ENCODE data around the gene NCAM1.

The NCAM1 gene

DNA sequence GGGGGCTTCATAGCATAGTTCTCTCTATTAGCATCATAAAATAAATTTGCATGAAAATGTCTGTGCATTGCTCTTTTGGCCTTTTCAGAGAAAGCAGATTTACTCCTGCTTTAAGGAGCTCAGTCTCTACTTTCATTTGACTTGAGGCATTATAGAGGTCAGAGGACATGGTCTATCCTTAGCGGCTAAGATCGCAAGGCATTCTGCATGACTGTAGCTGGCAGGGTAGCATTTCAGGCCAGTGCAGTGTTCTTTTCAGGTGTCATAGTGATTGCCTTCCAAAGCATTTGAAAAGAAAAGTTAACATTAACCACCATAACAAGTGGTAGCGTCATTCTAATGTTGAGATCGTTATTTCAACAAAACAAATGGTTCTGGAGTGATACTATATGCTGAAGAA lies 126.5 kb downstream of the NCAM1 start:
- DNase-seq (ENCODE audit: low spot score): no peak

DNA sequence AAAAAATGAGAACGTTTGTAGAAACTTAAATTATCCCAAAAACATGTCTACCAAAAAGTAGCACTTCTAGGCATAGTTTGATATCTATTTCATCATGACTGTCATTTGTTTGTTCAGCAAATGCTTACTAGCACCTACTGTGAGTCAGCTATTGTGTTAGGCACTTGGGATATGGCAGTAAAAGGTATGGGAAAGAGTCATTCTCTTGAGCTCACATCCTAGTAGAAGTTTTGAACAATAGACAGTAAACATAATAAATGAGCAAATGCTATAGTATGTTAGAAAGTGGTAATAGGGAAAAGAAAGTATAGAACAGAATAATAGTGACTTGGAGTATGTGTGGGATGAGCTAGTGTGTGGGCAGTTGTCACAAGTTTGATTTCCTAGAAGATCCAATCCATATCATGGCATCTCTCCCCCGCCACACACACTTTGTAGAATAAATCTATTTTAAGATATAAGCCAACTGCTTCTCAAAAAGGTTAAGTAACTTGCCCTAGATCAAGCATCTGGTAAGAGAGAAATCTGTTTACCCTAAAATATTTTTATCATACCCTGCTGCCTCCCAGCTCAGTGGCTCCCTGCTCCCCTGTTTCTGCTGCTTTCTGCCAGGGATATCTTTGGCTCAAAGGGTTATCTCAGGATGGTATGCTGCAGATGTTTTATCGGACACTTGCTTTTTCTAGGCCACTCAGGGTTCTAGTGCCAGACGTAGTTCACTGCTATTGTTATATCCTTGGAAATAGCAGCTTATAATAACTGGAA lies 129.7 kb downstream of the NCAM1 start:
- no peak for DNase-seq (ENCODE audit: low spot score)

DNA sequence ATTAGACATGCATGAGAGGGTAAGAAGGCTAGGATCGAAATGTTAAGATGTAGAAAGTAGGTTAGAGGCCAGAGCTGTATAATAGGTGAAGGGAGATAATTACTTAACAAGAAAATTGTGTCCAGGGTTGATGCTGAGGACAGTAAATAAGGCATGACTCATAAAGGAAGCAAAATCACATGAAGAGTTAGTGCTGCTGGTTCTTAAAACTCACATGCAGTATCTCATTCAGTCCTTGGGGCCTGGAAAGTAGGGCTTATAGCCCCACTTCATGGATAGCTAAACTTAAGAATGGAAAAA lies 130.2 kb downstream of the NCAM1 start:
- no peak for DNase-seq (ENCODE audit: low spot score)

DNA sequence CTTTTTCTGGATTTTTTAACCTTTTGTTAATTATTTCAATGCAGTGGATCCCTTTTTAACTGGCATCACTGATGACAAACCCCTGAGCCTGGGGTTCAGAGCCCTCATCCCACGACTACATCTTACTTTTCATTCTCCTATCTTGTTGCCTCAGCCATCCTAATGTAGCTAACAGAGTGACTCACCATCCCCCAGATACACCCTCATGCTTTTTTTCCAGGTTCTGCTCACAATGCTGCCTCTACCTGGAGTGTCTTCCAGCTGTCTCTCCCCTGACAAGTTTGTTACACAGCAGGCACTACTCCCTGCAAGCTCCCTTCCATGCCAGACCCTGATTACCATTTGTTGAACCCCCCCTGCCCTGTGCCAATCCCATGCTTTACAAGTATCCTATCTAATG lies 135.4 kb downstream of the NCAM1 start:
- DNase-seq (ENCODE audit: low spot score): no peak

DNA sequence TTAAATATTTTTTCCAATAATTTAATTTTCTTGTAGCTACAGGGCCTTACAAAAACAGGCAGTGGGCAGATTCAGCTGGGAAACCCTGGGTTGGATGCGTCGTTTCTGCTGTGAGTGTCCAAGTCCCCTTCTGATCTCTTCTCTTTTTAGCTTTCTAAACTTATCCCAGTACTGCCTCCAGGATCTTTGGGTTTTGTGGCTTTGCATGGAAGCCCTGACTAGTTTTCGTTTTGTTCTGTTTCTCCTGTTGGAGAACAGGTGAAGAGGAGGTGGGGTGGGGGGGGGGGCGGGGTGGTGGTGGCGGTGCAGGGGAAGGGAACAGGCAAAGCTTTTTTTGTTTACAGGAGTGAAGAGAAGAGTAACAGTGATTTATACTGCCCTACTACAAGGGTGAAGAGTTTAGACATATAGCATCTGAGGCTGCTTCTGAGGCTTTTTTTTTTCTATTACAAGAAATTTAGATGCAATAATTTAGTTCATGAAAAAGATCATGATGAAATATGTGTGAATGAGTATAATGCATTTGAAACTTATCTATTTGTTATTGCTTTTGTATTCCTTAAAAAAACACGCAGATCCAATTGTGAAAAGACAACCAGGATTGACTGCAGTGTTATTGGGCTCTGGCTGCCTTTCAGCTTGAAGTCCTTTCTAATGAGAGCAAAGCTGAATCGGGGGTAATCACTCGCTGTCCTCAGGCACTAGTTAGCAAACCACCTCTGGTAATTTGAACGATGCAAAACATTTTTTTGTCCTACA lies 142.9 kb downstream of the NCAM1 start:
- no peak for DNase-seq (ENCODE audit: low spot score)

DNA sequence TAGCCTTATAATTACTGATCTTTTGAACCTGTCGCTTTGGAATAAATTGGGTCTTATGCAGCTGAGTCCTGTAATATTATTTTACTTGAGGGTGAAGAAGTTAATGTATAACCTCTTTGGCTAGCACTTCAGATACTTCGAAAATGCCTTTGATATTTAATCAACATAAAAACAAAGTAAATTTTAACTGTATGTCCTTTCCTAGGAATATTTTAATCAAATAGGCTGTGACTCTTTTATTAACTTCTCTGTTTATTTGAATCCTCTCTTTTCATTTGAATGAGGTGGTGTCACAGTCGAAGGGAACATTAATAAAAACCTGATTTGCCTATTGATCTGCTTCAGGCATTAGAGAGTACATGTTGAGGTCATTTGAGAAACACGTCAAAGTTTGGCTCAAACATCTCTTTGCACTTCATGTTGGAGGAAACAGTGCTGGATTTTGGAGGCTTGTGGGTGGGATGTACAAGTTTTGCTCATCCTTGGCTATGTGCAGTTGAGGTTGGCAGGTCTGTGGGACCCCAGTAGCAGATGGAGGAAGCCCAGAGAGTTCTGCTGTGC lies 143.6 kb downstream of the NCAM1 start:
- no peak for DNase-seq (ENCODE audit: low spot score)

DNA sequence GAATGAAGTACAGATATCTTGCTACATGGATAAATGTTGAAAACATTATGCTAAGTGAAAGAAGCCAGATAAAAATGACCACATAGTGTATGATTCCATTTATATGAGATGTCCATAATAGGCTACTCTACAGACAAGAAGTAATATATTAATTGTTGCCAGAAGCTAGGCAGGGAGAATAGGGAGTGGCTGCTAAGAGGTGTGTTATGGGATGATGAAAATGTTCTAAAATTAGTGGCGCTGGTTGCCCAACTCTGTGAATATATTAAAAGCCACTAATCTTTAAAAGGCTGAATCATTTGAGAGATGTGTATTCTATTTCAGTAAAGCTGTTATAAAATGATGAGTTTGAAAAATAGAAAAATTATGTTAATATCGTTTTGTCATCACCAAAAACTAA lies 144.4 kb downstream of the NCAM1 start:
- DNase-seq (ENCODE audit: low spot score): no peak

DNA sequence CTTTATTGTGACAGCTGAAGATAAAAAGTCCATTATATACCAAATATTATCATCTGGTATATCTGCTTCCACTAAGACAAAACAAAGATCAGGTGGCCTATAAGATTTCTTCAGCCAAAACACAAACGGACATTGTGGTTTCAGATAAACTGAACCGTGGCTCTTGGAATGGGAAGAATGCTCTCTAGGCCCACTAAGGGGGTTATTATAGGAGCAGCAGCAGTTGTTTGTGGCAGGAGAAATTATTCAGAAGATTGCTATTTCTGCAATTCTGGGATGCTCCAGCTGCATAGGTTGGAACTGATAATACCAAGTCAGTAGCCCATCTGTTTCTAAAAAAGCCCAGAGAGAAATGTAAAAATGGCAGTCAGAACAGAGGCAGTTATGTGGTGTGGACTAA lies 145.3 kb downstream of the NCAM1 start:
- no peak for DNase-seq (ENCODE audit: low spot score)

DNA sequence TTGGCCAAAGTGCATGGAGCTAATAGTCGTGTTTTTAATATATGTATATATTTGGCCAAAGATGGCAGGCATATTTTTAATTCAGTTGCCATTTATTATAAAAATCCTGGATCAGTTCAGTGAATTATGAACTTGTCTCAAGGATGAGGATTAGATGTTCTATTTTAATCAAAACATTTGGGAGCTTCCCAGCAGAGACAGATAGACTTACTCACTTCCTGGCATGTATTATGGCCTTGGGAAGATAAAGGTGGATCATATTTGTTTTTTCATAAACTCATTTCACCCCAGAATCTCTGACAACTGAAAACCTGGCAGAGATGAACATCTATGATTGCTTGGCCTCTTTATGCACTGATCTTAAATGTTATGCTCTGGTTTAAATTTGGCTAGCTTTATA lies 148.8 kb downstream of the NCAM1 start:
- no peak for DNase-seq (ENCODE audit: low spot score)

DNA sequence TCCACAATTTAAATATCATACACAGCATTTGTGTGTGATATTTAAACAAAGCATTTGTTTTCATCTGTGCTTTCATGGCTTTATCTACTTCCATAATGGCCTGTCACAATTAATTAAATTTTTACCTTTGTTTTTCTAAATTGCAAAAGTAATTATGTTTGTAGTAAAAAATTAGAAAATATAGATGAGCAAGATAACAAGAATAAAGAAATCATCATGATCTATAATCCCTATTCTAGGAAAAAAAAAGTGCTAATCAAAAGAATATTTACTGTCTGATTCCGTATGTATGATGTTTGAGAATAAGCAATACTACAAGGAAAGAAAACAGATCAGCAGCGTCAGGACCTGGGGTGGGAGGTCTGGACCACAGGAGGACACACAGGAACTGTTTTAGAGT lies 149.9 kb downstream of the NCAM1 start:
- no peak for DNase-seq (ENCODE audit: low spot score)

DNA sequence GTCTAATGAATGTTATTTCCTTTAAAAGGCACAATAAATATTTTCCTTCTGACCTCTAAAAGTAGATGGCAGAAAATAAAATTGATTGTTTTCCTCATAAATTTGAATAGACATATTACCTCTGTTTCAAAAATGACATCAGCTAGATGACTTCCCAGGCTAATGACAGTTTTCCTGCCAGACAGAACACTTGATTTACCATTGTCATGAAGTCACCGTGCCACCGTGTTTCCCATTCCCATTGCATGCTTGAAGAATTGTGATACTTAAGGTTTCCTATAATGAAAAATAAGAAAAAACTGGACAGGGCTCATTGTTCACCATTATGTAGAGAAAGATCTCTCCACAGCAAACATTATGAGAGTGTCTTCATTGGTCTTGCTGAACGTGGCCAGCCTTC lies 151.1 kb downstream of the NCAM1 start:
- DNase-seq (ENCODE audit: low spot score): no peak

DNA sequence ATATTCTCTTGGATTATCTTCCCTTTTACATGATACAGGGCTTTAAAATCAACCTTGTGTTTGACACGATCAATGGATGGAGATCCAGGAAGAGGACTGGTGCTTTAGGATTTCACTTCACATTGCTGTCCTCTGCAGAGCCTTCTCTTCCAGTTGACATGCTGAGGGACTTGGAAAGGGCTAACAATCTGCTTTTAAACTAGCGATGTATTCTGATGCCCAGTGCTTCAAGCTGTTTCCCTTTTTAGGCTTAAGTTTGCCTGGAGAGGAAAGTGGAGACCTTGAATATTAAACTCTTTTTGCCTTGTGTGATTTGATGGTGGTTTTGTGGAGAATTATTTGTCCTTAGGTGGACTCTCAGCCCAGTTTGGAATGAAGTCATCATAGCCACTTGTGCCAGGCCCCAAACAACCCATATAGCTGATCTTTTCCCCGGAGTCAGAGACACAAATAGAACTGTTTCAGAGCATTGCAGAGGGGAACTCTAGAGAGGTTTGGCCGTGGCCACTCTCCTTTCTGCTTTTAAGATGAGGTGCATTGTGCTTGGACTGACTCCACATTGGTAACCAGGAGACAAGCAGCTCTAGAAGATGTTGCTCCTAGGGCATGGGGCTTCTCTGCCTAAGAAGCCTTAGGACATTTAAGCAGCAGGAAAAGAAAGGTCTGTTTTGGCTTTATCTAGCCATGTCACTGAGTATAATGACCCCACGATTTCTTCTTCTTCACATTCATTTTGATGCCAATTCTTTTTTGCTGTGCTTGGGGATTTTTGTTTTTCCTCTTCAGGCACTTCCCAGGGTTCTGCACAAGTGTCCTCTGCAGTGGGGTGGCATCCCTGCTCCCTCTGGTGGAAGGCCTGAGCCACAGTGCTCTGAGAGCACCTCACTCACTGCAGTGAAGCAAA lies 152.8 kb downstream of the NCAM1 start:
- no peak for DNase-seq (ENCODE audit: low spot score)

DNA sequence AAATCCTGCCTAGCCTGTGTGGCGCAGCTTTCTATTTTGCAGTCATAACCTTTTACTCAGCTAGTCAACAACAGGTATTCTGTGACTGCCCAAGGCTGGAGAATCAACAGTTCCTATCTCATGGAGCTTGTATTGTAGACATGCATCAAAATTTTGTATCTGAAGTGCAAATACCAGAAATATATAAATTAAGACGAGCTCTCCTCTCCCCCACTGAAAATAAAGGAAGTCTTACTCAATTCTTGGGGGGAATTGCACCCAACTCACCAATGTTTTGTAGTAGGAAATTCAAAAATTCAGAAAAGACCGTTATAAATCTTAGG lies 153.4 kb downstream of the NCAM1 start:
- no peak for DNase-seq (ENCODE audit: low spot score)

DNA sequence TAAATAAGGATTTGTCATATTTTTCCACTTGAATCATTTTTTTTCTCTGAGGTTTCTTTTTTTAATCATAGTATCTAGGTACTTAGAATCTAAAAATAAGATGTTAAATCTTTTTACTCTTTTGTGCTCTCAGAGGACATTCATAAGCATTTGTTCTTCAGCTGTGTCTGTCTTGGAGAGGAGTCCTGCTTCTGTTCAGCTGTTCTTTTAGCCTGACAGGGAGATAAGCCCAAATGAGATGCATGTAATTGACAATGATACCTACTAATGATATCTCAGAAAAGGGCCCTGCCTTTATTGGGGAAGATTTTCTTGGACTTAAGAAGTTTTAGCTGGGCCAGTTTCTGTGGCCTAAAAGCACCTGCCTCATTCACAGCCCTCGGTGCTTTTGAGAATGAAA lies 156.9 kb downstream of the NCAM1 start:
- no peak for DNase-seq (ENCODE audit: low spot score)

DNA sequence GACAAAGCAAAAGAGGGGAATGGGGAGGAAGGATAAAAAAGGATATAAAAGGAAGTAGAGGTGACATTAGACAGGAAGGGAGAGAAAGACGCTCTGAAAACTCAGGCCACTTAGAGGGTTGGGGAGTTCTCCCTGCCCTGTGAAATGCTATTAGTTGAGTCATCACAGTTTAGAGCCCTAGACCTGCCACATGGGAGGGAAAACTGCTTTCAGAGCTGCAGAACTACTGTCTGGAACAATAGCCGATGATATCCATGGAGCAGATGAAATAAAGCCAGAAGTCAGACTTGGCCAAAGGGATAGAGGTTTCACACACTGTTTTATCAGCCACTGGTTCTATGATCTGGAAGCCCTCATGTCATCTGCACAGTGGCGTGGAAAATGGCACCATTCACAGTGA lies 157.9 kb downstream of the NCAM1 start:
- no peak for DNase-seq (ENCODE audit: low spot score)

DNA sequence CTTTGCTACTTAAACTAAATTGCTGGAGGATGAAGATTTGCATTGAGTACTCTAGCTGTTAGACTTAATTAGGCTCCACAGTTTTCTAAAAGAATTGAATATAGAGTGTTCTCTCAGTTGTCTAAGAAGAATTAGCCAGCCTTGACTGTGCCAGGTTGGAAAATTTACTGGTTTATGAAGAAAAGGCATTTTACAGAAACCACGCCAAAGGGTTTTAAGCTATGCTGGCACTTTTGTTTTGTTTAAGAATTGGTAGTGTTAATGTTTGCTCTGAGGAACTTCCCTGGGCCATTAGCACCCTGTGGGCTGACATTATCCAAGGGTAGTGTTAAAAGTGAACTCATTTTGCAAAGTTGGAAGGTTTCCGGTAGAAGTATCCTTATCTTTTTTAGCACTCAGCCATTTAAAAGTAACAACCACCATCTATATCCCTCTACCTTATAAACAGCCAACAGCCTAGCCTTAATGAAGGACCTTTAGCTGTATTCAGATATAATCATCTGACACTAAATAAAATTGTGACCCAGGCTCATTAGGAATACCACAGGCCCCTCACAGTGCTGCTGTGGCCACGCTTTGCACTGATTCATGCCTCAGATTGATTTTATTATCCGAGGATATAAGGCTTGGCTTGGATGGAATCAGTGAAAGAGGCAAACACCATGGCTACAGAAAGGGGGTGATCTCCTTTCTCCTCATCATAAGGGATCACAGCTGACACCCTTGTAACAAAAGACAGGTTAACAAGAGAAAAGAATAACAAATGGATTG lies 158.9 kb downstream of the NCAM1 start:
- DNase-seq (ENCODE audit: low spot score): no peak

DNA sequence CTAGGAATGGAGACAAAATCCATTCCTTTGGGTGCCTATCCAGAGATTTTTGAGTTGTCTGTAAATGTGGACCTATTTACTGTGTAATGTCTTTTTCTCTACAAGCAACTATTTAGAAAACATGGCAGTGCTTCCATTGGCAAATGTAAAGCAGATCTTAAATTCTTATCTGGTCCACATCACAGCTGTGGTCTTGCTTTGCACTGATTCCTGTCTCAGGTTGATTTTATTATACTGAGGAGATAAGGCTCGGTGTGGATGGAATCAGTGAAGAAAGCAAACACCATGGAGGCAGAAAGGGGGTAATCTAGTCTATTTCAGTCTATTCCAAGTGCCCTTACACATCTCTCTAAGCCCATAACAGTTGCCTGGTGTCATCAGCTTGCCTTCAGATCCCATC lies 160.5 kb downstream of the NCAM1 start:
- no peak for DNase-seq (ENCODE audit: low spot score)

DNA sequence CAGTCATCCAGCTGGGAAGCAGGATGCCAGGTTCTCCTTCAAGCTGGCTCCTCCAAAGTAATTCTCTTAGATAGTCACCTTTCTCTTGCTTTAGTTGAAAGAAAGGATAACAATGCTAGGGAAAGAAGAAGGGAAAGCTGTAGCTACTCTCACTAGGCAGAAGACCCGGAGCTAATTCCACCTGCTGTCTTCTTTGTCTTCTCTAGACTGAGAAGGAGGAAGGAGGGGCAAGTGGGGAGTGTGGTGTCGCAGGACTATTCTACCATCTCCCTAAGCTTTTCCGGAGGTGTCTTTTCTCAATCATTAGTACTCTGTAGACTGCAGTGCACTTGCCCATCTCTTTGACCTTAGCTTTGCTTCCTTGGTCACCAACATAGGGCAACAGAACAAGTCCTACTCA lies 162.8 kb downstream of the NCAM1 start:
- no peak for DNase-seq (ENCODE audit: low spot score)

DNA sequence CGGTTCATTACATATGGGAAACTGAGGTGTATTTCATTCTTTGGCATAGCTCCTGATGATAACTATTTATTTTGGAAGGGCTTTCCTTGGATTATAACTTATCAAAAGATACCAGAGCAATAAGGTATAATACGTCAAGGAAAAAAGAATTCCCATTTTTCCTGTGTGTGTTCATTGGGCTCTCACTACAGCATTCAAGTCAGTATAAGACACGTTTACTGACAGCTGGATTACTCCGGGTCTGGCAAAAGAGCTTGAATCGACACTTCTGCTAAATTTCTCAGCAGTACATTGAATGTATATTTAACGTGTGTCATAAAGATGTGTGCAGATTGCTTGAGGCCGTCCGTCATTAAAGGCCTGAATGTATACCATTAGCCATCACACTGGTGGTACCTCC lies 163.4 kb downstream of the NCAM1 start:
- no peak for DNase-seq (ENCODE audit: low spot score)

DNA sequence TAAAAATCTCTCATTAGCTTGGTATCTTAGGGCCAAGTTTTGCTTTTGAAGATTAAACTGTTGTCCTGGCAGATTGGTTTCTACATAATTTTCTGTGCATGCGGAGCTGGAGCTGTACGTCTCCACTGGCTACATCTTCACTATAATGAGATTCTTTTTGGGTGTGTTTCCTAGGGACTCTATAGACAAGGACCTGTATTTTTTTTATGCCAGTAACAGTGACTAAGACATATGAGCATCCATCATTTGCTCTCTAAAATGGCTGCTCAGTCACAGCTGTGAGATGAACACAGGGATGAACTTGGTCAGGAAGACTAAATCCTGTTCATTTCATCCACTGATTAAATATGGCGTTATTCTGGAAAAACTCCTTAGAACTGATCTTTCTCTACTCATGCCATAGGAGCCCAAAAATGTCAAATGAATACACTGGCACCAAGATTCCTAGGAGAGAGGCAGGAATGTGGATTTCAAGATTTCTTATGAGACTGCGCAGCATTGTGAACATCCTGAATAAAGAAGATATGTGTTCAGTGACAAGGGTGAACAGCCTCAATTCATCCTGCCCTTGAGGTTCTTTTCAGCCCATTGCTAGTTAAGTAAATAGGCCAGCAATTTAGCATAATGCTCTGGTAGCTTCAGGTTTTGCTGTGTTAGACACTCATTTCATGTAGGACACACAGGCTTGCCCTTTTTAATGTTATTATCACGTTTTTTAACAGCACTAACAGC lies 168.2 kb downstream of the NCAM1 start:
- no peak for DNase-seq (ENCODE audit: low spot score)

DNA sequence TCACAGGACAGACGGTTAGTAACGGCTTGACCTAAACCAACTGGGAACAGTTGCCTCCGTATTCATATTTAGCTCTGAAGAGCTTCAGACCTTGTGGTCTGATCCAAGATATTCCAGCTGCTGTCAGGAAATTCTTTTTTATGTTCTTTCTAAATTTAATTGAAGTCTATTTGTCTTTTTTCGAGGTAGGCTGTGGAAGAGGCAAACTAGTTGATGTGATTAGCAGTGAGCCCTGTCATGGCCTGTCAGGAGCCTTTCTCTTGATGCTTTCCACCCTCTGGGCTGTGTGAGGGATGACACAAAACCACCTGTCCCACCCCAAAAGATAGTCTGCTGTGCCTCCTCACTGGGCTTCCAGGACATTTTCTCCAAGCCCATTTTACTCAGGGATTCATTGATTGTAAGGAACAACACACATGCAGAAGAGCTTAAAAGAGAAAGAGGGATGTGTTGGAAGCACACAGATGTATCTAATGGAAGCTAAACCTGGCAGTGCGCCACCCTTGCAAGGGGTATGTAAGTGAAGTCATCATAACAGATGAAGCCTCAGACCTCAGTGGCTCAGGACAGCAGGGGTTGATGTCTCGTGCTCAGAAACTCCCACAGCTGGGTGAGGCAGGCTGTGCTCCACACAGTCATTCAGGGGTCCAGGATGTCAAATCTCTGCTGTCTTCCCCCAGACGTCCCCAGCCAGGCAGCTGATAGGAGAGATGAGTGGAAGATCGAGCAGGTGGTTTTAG lies 170.0 kb downstream of the NCAM1 start:
- no peak for DNase-seq (ENCODE audit: low spot score)

Measured in germinal center (tissue), 1 donor.